Activated CD8-positive, alpha-beta memory T cell treated with anti-CD3 and anti-CD28 coated beads for 48 hours (primary cell): ENCODE results near the gene HS6ST2.

Experiments
- DNase-seq, 3 experiments: peaks; one replicate each; pipeline ENCODE4 v3.0.0-alpha.2; 2020; ENCODE audit warnings: low read depth in 2 of 3, low spot score in 2 of 3

Gene HS6ST2

DNA sequence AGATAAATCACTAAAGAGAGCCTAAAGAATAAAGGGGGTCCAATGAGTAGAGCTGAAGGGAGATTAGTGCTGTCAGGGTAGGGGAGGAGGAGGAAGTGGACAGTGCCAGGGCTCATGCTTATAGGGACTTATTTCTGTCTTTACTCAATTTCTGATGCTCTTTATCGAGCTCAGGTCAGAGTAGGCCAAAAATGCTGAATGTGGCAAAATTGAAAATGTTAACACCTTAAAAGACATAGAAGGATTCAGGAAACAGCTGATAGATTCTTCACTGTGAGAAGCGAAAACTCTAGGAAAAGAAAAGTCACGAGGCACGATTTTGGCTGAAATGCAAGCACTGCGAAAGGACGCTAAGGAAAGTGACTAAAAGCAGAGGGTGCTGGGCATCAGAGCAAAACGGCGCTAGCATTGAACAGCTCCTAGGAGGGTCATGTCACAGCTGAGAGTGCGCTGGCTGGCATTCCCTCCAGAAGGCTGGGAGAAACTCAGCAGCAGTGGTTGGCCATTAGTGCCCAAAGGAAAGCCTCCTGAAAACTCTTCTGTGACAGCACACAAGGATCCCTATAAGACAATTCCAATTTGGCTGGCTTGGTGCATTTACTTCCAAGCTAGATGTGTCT, 150.9 kb downstream of the HS6ST2 start:
- DNase-seq = no peak

DNA sequence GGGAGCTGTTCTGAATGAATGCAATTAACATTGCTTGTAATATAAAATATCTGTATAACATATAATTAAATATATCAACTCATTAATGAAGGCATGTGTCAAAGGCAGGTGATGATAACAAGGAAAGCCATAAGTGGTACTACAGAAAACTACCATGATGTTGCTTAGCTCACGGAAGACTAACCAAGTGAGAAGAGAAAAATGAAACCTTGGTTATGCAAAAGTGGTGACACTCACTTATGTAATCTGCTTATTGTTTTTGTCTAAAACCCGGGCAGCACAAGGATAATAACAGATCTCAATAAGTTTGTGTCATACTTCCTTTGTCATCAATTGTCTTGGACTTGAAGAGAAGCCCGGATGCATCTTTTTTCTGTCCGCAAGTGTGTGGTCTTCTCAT, 156.4 kb downstream of the HS6ST2 start:
- DNase-seq = no peak

DNA sequence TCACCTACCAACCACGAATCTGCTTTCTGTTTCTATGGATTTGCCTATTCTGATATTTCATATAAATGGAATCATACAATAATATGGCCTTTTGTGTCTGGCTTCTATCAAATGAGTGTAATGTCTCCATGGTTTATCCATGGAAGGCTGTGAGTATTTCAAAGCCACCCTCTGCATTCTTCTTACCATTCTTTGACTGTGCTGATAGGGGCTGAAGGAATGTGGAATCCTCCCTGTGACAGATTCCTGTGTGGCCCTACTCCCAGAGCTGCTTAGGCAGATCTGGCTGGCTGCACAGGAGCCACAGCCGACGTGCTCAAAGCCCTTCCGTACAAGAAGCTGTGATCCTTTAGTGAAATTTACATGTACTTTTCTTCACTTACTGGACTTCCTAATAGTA, 163.2 kb downstream of the HS6ST2 start:
- DNase-seq = no peak

GRCh38 chrX:132791714-132792113, 166.7 kb downstream of the HS6ST2 start:
- DNase-seq = no peak

DNA sequence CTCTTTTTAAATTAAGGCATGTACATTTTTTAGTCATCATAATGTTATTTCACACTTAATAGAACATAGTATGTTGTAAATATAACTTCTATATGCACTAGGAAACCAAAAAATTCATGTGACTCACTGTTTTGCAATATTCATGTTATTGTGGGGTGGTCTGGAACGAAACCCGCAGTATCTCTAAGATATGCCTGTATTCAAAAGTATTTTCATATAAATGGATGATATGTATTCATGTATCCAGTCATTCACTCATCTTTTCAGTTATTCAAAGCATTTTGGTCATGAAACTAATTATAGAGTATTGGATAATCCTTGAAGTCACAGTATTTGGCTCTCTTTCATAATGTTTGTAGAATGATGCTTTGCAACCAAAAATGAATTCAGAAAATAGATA, 168.1 kb downstream of the HS6ST2 start:
- DNase-seq = no peak

GRCh38 chrX:132786217-132786616, 172.2 kb downstream of the HS6ST2 start:
- DNase-seq = no peak

DNA sequence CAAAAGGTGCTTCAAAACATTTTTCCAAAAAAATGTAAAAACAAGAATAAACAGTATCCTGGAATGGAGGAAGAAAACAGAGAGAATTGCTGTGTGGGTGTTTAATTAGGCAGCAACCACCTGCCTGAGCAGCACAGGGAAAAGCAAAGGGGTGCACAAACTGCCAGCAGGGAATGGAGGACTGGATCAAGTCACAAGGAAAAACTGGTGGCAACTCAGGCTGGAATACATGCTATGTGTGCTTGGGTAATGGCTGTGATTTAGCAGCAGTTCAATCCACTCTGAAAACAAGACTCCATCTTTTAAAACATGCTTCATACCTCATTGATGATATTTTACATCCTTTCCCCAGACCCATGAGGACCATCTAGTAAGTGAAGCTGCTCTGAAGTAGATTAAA, 179.5 kb downstream of the HS6ST2 start:
- DNase-seq = no peak

- DNase-seq = no peak
These were observed 181.8 kb downstream of the HS6ST2 start for GRCh38 chrX:132776486-132777210.

DNA sequence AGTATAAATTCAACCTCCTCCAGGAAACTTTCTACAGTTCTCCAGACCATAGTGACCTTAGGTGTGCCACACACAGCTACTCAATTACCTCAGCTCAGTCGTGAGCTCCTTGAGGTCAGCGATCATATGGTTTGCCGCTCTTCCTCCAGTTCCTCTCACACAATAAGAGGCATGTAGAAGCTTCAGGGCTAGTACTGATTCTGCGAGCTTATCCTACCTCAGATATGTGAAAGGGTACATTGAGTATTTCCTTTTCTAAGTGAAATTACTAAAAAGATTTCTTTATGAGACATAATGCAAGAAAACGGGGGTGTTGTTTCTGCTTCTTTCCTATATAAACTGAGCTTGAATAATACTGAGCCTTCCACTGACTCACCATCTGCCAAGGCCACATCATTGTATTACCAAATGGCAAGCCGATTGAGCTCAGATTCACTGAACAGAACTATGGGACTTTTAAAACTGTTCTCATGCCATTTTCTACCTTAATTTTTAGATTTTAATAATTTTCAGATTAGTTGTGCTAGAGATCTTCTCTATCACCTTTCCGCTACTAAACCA, 183.1 kb downstream of the HS6ST2 start:
- no peak for DNase-seq

- no peak for DNase-seq
These were observed 184.3 kb downstream of the HS6ST2 start for GRCh38 chrX:132774010-132774714.

GRCh38 chrX:132769609-132770008, 188.8 kb downstream of the HS6ST2 start:
- DNase-seq = no peak

- no peak for DNase-seq
These were observed 192.0 kb downstream of the HS6ST2 start for GRCh38 chrX:132766452-132766851.

- DNase-seq = no peak
These were observed 194.9 kb downstream of the HS6ST2 start for GRCh38 chrX:132763528-132763927.

DNA sequence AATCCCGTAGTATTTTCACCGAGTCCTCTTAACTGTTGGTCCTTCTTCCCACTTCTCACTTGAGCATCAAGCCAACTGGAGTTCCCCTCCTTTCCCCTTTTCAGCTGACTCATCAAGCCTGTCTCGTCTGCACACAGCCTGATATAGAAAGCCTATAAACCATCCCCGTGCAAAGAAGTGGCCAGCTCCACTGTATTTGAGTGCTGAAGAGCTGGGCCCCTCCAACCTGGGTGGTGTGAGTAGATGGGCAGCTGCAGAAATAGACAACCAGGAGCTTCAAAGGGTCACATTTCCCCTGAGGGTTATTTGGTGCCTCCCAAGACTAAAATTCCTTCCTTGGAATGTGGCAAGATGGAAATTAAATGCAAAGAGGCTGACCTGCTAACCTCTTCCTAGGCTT, 199.7 kb downstream of the HS6ST2 start:
- DNase-seq = no peak

DNA sequence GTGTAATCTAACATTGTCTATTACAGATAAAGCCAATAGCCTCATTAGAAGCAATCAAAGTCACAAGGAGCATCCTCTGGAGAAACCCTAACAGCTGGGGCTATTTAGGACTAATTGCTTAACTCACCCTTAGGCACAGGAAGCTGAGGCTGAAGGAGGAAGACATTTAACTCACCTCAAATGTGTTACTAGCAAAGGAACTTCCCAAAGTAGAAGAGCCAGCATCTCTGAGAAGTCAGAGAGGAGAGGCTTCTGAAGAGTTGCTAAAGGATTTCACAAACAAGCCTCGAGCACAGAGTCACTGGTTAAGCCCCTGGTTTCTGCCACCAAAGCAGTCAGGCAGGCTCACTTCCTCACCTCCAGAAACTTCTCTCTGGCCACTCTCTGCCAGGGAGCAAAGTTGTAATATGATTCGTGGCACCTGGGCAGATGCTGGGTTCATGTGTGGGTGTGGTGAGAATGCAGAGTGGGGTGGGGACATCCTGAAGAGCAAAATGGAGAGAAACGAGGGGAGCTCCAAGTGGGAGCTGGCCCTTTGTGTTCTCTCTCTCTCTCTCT, 201.3 kb downstream of the HS6ST2 start:
- DNase-seq = no peak

DNA sequence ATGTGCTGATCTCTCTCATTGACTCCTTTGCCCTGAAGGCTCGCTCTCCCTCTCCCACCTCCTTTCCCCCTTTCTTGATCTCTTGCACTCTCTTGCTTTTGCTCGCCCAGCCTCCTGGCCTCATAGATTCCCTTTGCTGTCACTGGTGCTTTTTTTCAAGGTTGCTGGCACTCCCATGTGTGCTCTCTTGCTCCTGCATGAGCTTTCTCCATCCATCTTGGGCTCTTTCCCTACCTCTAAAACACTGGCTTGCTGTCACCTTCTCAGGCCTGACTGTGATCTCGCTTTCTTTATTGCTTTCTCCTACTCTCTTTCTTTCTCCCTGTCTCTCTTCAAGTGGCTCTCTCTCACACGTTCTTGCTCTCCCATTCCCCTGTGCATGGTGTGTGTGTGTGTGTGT, 202.0 kb downstream of the HS6ST2 start:
- DNase-seq = no peak

- no peak for DNase-seq
These were observed 207.3 kb downstream of the HS6ST2 start for GRCh38 chrX:132751063-132751690.

- no peak for DNase-seq
These were observed 207.9 kb downstream of the HS6ST2 start for GRCh38 chrX:132750331-132751062.

DNA sequence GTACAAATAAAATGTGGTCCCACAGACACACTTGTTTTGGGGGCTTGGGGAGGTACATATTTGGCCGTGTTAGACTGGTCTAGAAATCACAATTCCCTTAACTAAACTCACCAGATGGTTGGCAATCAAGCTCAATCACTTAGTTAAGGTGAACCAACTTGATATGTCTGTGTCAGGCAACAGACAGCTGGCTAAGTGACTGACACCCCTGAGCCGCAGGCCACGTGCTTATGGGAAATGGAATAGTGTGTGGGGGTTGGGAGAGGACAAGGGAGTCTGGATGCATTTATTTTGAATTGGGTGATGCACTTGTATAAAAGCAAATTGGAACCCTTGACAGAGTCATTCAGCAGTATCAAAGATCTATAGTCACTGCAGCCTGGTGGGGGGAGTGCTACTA, 209.0 kb downstream of the HS6ST2 start:
- no peak for DNase-seq

DNA sequence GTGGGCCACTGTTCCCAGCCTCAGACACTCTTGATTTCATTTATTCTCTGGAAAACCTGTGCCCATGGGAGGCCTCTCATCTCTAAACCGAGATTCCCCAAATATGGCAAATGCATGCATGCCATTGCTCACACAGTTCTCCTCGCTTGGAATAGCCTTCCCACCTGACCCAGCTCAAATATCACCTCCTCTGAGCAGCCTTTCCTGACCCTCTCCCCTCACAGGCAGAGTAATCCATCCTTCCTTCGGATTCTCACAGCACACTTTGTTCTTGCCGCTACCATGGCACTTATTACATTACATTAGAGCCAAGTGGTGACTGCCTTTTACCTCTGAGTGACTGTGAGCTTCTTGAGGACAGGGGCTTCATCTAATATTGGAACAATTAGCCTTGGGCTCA, 209.5 kb downstream of the HS6ST2 start:
- no peak for DNase-seq

DNA sequence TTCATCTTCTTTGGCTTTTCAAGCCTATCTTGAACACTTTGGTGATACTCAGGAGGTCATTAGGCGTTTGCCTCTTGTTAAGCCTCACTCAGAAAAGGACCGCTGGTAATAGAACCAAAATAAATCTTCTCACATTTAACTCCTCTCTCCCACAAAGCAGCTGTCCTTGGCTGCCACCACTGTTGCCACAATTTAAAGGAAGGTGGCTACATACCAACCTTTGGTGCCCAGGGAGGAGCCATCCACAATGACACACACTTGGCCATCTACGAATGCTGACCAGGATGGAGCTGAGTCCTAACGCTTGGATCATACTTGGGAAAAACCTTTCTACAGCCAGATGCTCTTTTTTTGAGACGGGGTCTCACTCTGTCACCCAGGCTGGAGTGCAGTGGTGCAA, 210.2 kb downstream of the HS6ST2 start:
- no peak for DNase-seq
